NB4 (cell line): ENCODE measurements around the gene DCTN5.

Experiments used
- MYC ChIP-seq: IDR thresholded peaks from 2 replicates; pipeline ENCODE4 v1.6.1; 2011; ENCODE audit warnings: low read depth, low read length
- TF ChIP-seq, protein P1 (sequence below): IDR thresholded peaks from 2 replicates; pipeline ENCODE4 v1.6.1; 2011; ENCODE audit warnings: low read depth, low read length

DNA sequence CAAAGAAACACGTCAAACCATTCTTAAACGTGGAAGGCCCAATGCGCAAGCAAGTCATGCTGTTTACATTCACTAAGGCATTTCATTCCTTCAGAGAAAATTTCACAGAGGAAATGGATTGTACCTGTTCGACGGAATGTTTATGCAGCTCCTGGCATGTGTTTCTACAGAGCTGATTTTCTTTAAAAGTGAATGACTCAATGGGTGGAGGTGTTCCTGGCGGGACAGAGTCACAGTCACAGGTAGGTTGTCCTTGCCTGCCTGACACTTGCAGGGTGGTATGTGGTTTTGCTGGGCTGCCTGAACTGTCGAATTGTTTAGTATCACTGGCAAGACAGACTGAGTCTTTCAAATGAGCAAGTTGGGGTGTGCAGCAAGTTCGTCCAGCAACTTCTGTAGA is 11.8 kb upstream of the DCTN5 start:
- no peak for TF ChIP-seq MYC
- TF ChIP-seq, protein P1, sequence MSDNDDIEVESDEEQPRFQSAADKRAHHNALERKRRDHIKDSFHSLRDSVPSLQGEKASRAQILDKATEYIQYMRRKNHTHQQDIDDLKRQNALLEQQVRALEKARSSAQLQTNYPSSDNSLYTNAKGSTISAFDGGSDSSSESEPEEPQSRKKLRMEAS, result no peak
